ENCODE measurements around the gene CLEC4F. TPM values are rescaled to one million over a fixed set of nuclear protein-coding genes. Genes with fewer than 3 reads are reported as not detected.
"Not testable (repeated sequence)": the region's sequence is repeated elsewhere in the genome, so short reads cannot be mapped to it uniquely, and the experiment has no call there.

The CLEC4F gene
- total RNA-seq, 1 donor from 2014 or later, result 0.71 TPM

DNA sequence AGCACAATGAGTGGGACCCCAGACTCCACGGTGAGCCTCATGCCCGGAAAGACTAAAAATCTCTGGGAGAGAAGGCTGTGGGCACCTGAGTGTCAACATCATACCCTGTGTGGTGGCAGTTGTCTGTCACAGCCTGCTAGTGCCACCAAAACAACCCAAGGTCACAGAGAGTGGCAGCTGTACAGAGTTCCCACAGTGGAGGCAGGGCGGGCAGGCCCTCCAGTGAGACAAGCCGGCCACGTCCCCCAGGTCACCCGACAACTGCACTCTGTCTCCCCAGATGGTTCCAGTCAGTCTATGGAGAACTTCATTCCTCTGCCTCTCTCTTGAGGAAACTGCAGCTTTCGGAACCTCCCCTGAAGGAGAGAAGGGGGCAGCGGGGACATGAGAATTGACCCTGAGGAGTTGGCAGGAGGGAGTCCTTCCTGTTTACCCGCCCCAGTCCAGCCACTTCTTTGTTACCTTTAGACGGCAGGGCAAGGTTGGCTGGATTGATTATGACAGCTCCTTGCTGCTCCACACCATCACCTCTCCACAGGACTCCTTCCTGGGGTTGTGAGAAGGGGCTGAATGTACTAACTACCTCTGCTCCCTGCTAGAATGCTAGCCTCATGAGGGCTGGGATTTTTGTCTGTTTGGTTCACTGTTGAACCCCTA lies 18.7 kb downstream of the CLEC4F start:
- Histone ChIP-seq H3K27me3 (ENCODE audit: low read depth) (no peaks in the 10 kb centered on the region), H3K4me3 (no peak overlapping the region), H3K36me3 (no peaks in the 10 kb centered on the region), H3K27ac (no peak overlapping the region), H3K4me1 (no peaks in the 10 kb centered on the region), H3K9me3 (no peaks in the 10 kb centered on the region)
- DNase-seq, result no peak
- no peak for ATAC-seq
- intact Hi-C loops (cut with DNase I), result no loop called here
- TF ChIP-seq, protein P1, sequence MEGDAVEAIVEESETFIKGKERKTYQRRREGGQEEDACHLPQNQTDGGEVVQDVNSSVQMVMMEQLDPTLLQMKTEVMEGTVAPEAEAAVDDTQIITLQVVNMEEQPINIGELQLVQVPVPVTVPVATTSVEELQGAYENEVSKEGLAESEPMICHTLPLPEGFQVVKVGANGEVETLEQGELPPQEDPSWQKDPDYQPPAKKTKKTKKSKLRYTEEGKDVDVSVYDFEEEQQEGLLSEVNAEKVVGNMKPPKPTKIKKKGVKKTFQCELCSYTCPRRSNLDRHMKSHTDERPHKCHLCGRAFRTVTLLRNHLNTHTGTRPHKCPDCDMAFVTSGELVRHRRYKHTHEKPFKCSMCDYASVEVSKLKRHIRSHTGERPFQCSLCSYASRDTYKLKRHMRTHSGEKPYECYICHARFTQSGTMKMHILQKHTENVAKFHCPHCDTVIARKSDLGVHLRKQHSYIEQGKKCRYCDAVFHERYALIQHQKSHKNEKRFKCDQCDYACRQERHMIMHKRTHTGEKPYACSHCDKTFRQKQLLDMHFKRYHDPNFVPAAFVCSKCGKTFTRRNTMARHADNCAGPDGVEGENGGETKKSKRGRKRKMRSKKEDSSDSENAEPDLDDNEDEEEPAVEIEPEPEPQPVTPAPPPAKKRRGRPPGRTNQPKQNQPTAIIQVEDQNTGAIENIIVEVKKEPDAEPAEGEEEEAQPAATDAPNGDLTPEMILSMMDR (IDR thresholded peaks at IDR 0.05), result no peak

DNA sequence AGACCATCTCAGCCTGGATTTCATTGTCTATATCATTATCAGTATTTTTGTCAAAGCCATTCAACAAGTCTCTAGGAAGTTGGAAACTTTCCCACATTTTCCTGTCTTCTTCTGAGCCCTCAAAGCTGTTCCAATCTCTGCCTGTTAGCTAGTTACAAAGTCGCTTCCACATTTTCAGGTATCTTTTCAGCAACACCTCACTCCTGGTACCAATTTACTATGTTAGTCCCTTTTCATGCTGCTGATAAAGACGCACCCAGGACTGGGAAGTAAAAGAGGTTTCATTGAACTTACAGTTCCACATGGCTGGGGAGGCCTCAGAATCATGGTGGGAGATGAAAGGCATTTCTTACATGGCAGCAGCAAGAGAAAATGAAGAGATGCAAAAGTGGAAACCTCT lies 20.7 kb downstream of the CLEC4F start:
- H3K4me1 ChIP-seq, result no peaks in the 10 kb centered on the region
- intact Hi-C loops (cut with DNase I), result no loop called here

DNA sequence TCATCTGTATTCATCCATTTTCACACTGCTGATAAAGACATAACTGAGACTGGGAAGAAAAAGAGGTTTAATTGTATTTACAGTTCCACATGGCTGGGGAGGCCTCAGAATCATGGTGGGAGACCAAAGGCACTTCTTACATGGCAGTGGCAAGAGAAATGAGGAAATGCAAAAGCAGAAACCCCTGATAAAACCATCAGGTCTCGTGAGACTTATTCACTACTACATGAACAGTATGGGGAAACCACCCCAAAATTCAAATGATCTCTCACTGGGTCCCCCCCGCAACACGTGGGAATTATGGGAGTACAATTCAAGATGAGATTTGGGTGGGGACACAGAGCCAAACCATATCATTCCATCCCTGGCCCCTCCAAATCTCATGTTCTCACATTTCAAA lies 22.4 kb downstream of the CLEC4F start:
- H3K27me3 ChIP-seq (ENCODE audit: low read depth); H3K4me1 ChIP-seq; intact Hi-C loops (cut with DNase I); H3K9me3 ChIP-seq; DNase-seq; H3K4me3 ChIP-seq; H3K36me3 ChIP-seq; H3K27ac ChIP-seq; ATAC-seq: not testable (repeated sequence)

More for the DNA sequence above, 20.7 kb downstream of the CLEC4F start:
- no peak overlapping the region for H3K4me3 ChIP-seq
- TF ChIP-seq, protein P1 (IDR thresholded peaks at IDR 0.05), result no peak
- H3K27me3 ChIP-seq (ENCODE audit: low read depth), result no peaks in the 10 kb centered on the region
- no peaks in the 10 kb centered on the region for H3K36me3 ChIP-seq
- no peak overlapping the region for H3K27ac ChIP-seq
- ATAC-seq (no peak), DNase-seq (no peak)
- no peaks in the 10 kb centered on the region for H3K9me3 ChIP-seq

GRCh38 chr2:70797506-70797905 lies 22.9 kb downstream of the CLEC4F start:
- DNase-seq, result no peak
- TF ChIP-seq, protein P1 (IDR thresholded peaks at IDR 0.05), result no peak
- H3K36me3 ChIP-seq, result no peaks in the 10 kb centered on the region
- H3K9me3 ChIP-seq, result no peaks in the 10 kb centered on the region
- peak in 1 of 2 donors; percentile 18 for ATAC-seq
- H3K27me3 ChIP-seq (ENCODE audit: low read depth), result peaks cover 11% of the 10 kb centered on the region
- H3K4me1 ChIP-seq, result peaks cover 3% of the 10 kb centered on the region
- no peak overlapping the region for H3K27ac ChIP-seq
- intact Hi-C loops (cut with DNase I), result no loop called here
- H3K4me3 ChIP-seq, result no peak overlapping the region

- DNase-seq (no peak), ATAC-seq (no peak)
- intact Hi-C loops (cut with DNase I), result no loop called here
- H3K36me3 ChIP-seq, result no peaks in the 10 kb centered on the region
- no peaks in the 10 kb centered on the region for H3K9me3 ChIP-seq
- H3K27me3 ChIP-seq (ENCODE audit: low read depth), result peaks cover 14% of the 10 kb centered on the region
- peaks cover 3% of the 10 kb centered on the region for H3K4me1 ChIP-seq
- no peak overlapping the region for H3K4me3 ChIP-seq
- TF ChIP-seq, protein P1 (IDR thresholded peaks at IDR 0.05), result no peak
- H3K27ac ChIP-seq, result no peak overlapping the region
Measured at GRCh38 chr2:70796262-70796661, 24.1 kb downstream of the CLEC4F start.

GRCh38 chr2:70795164-70795995 lies 25.0 kb downstream of the CLEC4F start:
- Histone ChIP-seq H3K27me3 (ENCODE audit: low read depth) (peaks cover 22% of the 10 kb centered on the region), H3K9me3 (no peaks in the 10 kb centered on the region), H3K4me3 (no peak overlapping the region), H3K27ac (no peak overlapping the region), H3K4me1 (peaks cover 6% of the 10 kb centered on the region), H3K36me3 (no peaks in the 10 kb centered on the region)
- intact Hi-C loops (cut with DNase I), result no loop called here
- no peak for DNase-seq
- no peak for ATAC-seq
- TF ChIP-seq, protein P1 (IDR thresholded peaks at IDR 0.05), result no peak
